Measurements from ENCODE around the gene ECI1.

ECI1 gene

DNA sequence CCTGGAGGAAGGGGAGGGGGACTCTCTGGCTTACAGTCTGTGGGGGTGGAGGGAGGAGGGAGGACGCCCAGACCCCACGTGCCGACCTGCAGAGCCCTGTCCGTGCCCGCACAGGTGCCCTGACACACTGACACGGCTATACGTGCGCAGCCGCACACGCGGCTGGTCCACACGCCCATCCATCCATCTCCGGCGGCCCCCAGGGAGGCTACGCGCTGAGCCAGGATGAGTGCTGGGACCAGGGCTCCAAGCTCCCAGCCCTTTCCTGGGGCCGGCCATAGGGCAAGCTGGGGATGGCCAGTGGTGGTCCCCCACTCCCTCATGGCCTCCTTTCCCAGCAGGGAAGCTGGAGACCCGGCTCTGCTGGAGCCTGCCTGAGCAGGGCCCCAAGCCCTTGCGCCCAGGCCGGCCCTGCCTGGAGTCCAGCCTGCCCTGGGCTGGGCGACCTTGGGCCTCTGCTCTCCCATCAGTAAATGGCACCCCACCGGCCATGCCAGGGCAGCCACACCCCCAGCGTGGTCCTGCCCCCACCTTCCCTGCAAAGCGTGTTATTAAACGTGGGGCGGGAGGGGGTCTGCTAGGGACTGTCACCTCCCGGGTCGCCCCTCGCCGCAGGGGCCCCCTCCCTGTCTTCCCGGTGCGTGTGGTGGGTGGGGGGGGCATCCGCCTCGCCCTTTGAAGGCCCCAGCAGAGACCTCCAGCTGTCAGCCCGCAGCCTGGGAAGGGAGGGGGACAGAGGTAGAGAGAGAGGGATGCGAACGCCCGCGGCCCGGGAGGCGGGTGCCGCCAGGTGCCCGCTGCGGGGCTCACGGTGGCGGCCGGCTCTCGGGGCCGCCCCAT lies 55.8 kb downstream of the ECI1 start:
- DNase-seq (ENCODE audit: low read depth) = no peak

DNA sequence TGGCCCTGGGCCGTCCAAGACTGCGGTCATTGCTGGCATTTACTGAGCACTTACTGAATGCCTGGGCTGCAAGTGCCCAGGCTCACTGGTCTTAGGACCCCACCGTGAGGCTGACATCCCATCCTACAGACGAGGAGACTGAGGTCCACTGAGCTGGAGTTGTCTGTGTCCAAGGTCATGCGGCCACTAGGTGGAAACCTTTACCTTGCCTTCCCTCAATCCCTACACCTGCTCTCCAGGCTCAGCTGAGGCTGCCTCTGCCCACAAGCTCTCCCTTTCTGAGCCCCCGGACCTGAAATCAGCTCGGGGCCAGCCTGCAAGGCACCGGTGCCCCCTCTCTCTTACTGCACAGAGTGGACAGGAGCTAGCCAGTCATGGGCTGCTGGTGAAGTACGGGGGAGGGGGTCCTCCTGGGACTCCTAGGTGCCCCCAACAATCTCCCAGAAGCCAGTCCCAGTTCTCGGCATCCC lies 56.5 kb downstream of the ECI1 start:
- peak; percentile 38 for DNase-seq (ENCODE audit: low read depth)

GRCh38 chr16:2194166-2194834 lies 57.1 kb downstream of the ECI1 start:
- no peak for DNase-seq (ENCODE audit: low read depth)

DNA sequence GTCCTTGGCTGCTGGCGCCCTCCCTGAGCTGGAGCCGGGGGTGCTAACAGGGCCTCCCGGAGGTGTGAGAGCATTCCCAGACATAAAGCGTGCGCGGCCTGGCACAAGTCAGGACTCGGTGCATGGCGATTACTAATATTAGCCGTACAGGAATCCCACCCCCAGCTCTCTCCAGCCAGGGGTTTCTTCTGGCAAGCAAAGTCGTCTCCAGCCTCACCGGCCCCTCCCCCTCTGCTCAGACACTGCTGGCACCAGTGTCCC lies 60.0 kb downstream of the ECI1 start:
- no peak for DNase-seq (ENCODE audit: low read depth)

DNA sequence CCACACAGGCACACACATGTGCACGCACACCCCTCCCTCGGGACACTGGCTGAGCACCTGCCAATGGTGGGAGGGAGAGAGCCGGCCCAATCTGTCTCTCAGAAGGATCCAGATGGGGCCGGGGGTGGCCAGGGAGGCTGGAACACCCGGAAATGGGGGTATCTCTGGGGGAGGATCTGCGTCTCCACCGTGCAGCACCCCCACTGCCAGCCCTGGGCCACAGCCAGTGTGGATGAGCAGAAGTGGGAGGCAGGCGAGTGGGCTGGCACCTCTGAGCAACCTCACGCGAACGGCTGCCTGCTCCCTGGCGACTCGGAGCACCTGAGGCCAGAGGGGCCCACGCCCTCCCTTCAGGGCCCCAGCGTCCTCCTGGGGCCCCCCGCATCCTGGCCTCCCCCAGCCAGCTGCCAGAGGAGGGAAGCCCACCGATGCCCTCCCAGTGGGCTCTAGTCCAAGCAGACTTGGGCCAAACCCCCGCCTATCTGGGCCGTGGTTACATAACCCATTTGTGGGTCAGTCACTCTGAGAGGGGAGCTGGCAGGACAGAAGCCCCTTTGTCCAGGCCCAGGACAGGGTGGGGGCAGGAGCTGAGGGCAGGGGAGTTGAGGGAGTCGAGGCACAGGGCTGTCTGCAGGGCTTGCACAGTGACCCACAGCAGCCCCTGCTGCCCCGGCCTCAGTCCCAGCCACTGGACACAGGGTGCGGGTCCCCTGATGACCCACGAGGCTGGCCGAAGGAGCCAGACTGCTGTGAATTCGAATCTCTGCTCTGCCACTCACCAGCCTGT lies 60.5 kb downstream of the ECI1 start:
- DNase-seq (ENCODE audit: low read depth) = no peak

GRCh38 chr16:2190002-2190658 lies 61.3 kb downstream of the ECI1 start:
- no peak for DNase-seq (ENCODE audit: low read depth)
